SK-N-SH (cell line): Measurements from ENCODE around the gene LCE1D. TPM values are rescaled to one million over a fixed set of nuclear protein-coding genes. Genes with fewer than 3 reads are reported as not detected.

Source experiments
- CTCF ChIA-PET: fragments of 300-600, 350-600 bp; formaldehyde crosslinking; extraction: SDS; loops from one replicate; lab custom pipeline; 2021; lab: Yijun Ruan, JAX
- POLR2A ChIA-PET: fragments of 350-600 bp; sonication (Branson Sonifier 250); formaldehyde crosslinking; extraction: SDS; loops from one replicate; lab custom pipeline; 2020; ENCODE audit warnings: antibody characterized with exemption, inconsistent platforms; lab: Yijun Ruan, JAX
- DNase-seq: peaks from one replicate; pipeline ENCODE4 v3.0.0; 2012
- H2AFZ ChIP-seq: fragments of 200-600 bp; sonication (generic); 2 replicates; pipeline ENCODE4 v1.8.1; 2016; ENCODE audit warnings: antibody characterized with exemption, mild to moderate bottlenecking, low read depth
- H3F3A ChIP-seq: fragments of 200-600 bp; sonication (generic); replicated peaks from 2 replicates; pipeline ENCODE3; 2016; ENCODE audit warnings: antibody characterized with exemption, mild to moderate bottlenecking; ENCODE audit not compliant: insufficient read depth
- H3K27ac ChIP-seq, 2 experiments: fragments of 200-500 bp in 1 of 2; fragments of 200-600 bp in 1 of 2; sonication (Bioruptor generic) in 1 of 2; sonication (generic), shearing (Covaris generic) in 1 of 2; 2 replicates each; pipeline versions ENCODE4 v1.5.1 to v1.6.1; 2014 to 2016; ENCODE audit warnings: low read depth in 2 of 2, inconsistent platforms in 1 of 2, low read length in 1 of 2, mild to moderate bottlenecking in 1 of 2, mixed read lengths in 1 of 2
- H3K27me3 ChIP-seq: fragments of 200-600 bp; sonication (generic), shearing (Covaris generic); 2 replicates; pipeline ENCODE4 v1.6.1; 2016; ENCODE audit warnings: mixed run types; ENCODE audit not compliant: insufficient read depth
- H3K36me3 ChIP-seq, 2 experiments: fragments of 200-500 bp in 1 of 2; fragments of 200-600 bp in 1 of 2; sonication (Bioruptor generic) in 1 of 2; sonication (generic) in 1 of 2; replicated peaks in 1 of 2; 2 replicates each; pipeline versions ENCODE3 to v1.5.1; 2014 to 2016; ENCODE audit warnings: low read length in 1 of 2, mild to moderate bottlenecking in 1 of 2; ENCODE audit not compliant: insufficient read depth in 2 of 2, control insufficient read depth in 1 of 2
- H3K4me1 ChIP-seq, 2 experiments: fragments of 200-500 bp in 1 of 2; fragments of 200-600 bp in 1 of 2; sonication (Bioruptor generic) in 1 of 2; sonication (generic), shearing (Covaris generic) in 1 of 2; 2 replicates each; pipeline versions ENCODE4 v1.5.1 to v1.6.1; 2014 to 2016; ENCODE audit warnings: low read depth in 1 of 2, low read length in 1 of 2, mixed run types in 1 of 2; ENCODE audit not compliant: insufficient read depth in 2 of 2, control insufficient read depth in 1 of 2
- H3K4me2 ChIP-seq: fragments of 200-600 bp; sonication (generic), shearing (Covaris generic); 2 replicates; pipeline ENCODE4 v1.6.1; 2017; ENCODE audit warnings: mixed run types
- H3K4me3 ChIP-seq, 2 experiments: fragments of 200-500 bp in 1 of 2; fragments of 200-600 bp in 1 of 2; sonication (Bioruptor generic) in 1 of 2; sonication (generic), shearing (Covaris generic) in 1 of 2; 2 replicates each; pipeline versions ENCODE4 v1.5.1 to v1.8.1; 2014 to 2016; ENCODE audit warnings: low read depth in 2 of 2, inconsistent platforms in 1 of 2, low read length in 1 of 2, mild to moderate bottlenecking in 1 of 2, mixed read lengths in 1 of 2, moderate library complexity in 1 of 2
- H3K79me2 ChIP-seq: fragments of 200-600 bp; sonication (generic); 2 replicates; pipeline ENCODE4 v1.8.1; 2017; ENCODE audit warnings: mild to moderate bottlenecking; ENCODE audit not compliant: insufficient read depth
- H3K9ac ChIP-seq: fragments of 200-600 bp; sonication (generic); 2 replicates; pipeline ENCODE4 v1.6.1; 2017; ENCODE audit warnings: mixed run types
- H3K9me2 ChIP-seq: fragments of 200-600 bp; sonication (generic); 2 replicates; pipeline ENCODE4 v1.6.1; 2017; ENCODE audit warnings: mixed run types
- H3K9me3 ChIP-seq: fragments of 200-600 bp; sonication (generic); 2 replicates; pipeline ENCODE4 v1.6.1; 2017; ENCODE audit warnings: mixed run types, mild to moderate bottlenecking, moderate library complexity
- H4K20me1 ChIP-seq: fragments of 200-600 bp; sonication (generic); 2 replicates; pipeline ENCODE4 v1.6.1; 2017; ENCODE audit warnings: mild to moderate bottlenecking, mixed run types; ENCODE audit not compliant: insufficient read depth
- CHD2 ChIP-seq: fragments of 150-350 bp; IDR thresholded peaks from 2 replicates; pipeline ENCODE4 v1.6.1; 2018; ENCODE audit warnings: low read length; ENCODE audit not compliant: partially characterized antibody
- CTCF ChIP-seq: fragments of 200-600 bp; sonication (generic); IDR thresholded peaks from 2 replicates; pipeline ENCODE4 v1.6.1; 2017; ENCODE audit warnings: antibody characterized with exemption, mild to moderate bottlenecking, moderate library complexity
- ELF1 ChIP-seq: IDR thresholded peaks from 2 replicates; pipeline ENCODE4 v1.4.0; 2012
- EZH2phosphoT487 ChIP-seq: fragments of 200-600 bp; sonication (generic); IDR thresholded peaks from 2 replicates; pipeline ENCODE4 v1.6.1; 2017; ENCODE audit warnings: low read depth, mixed run types, mild to moderate bottlenecking, antibody characterized with exemption, moderate library complexity, borderline replicate concordance
- FOSL2 ChIP-seq: IDR thresholded peaks from 2 replicates; pipeline ENCODE4 v1.4.0; 2012; ENCODE audit warnings: low read depth, mild to moderate bottlenecking, moderate library complexity, borderline replicate concordance
- FOXM1 ChIP-seq: IDR thresholded peaks from 2 replicates; pipeline ENCODE4 v1.4.0; 2012; ENCODE audit warnings: low read depth, mild to moderate bottlenecking
- GABPA ChIP-seq: IDR thresholded peaks from 2 replicates; pipeline ENCODE4 v1.4.0; 2012; ENCODE audit warnings: low read depth, mild to moderate bottlenecking
- GATA2 ChIP-seq: sonication (generic); formaldehyde crosslinking; IDR thresholded peaks from 2 replicates; pipeline ENCODE4 v1.5.0; 2020; ENCODE audit warnings: mild to moderate bottlenecking, missing genetic modification reagents
- JUND ChIP-seq: IDR thresholded peaks from 2 replicates; pipeline ENCODE4 v1.4.0; 2012
- MAX ChIP-seq: IDR thresholded peaks from 2 replicates; pipeline ENCODE4 v1.4.0; 2012; ENCODE audit warnings: low read depth
- MXI1 ChIP-seq: IDR thresholded peaks from 2 replicates; pipeline ENCODE4 v1.6.1; 2012; ENCODE audit warnings: mild to moderate bottlenecking, low read depth, low read length, improper control_type of control experiment
- NRF1 ChIP-seq: IDR thresholded peaks from 2 replicates; pipeline ENCODE4 v1.6.1; 2012; ENCODE audit warnings: low read depth, mild to moderate bottlenecking, low read length
- PBX3 ChIP-seq: IDR thresholded peaks from 2 replicates; pipeline ENCODE4; 2012
- RAD21 ChIP-seq: IDR thresholded peaks from 2 replicates; pipeline ENCODE4 v1.6.1; 2012; ENCODE audit warnings: mild to moderate bottlenecking, low read length
- RCOR1 ChIP-seq: fragments of 150-350 bp; IDR thresholded peaks from 2 replicates; pipeline ENCODE4 v1.6.1; 2017; ENCODE audit warnings: antibody characterized with exemption, low read length
- RFX5 ChIP-seq: IDR thresholded peaks from 2 replicates; pipeline ENCODE4 v1.6.1; 2012; ENCODE audit warnings: mild to moderate bottlenecking, improper control_type of control experiment, low read length
- SIN3A ChIP-seq: IDR thresholded peaks from 2 replicates; pipeline ENCODE4 v1.6.1; 2012; ENCODE audit warnings: low read depth, mild to moderate bottlenecking, low read length, moderate library complexity, borderline replicate concordance
- TEAD4 ChIP-seq: IDR thresholded peaks from 2 replicates; pipeline ENCODE4 v1.4.0; 2012; ENCODE audit warnings: mild to moderate bottlenecking, borderline replicate concordance; ENCODE audit not compliant: insufficient read depth
- USF1 ChIP-seq: IDR thresholded peaks from 2 replicates; pipeline ENCODE4 v1.4.0; 2012; ENCODE audit warnings: low read depth, borderline replicate concordance
- USF2 ChIP-seq: fragments of 150-350 bp; IDR thresholded peaks from 2 replicates; pipeline ENCODE4 v1.6.1; 2017; ENCODE audit warnings: antibody characterized with exemption, low read length, low read depth, borderline replicate concordance
- YY1 ChIP-seq: IDR thresholded peaks from 2 replicates; pipeline ENCODE4 v1.4.0; 2012; ENCODE audit warnings: low read depth, mild to moderate bottlenecking
- WGBS: methylation state at CpG from one replicate; pipeline ENCODE4 v1.1.6; 2017; ENCODE audit warnings: low lambda C conversion rate; 5-methylcytosine and 5-hydroxymethylcytosine counted together
- polyA plus RNA-seq, 3 experiments: library from polyadenylated mRNA; depleted of rRNA; stranded (reverse); fragments of >200 nt; gene quantifications; 2 replicates each; pipeline ENCODE4 v1.2.3, GENCODE V29; 2012

The LCE1D gene
- polyA plus RNA-seq, 1 of the 3 experiments (the other 2 are of a cell fraction): not detected

GRCh38 chr1:152757747-152758146, 38.8 kb upstream of the LCE1D start, which contains the start of gene KPRP:
TSS of gene KPRP (plus strand) at chr1:152758025. CDS start at chr1:152759589, 1,564 bp downstream.
- no peak within 1 kb of the TSS for H3K9ac ChIP-seq
- no peaks in the 10 kb centered on the region for H3K79me2 ChIP-seq
- H3K27me3 ChIP-seq: peaks cover 28% of the 10 kb centered on the region; the same call in 1 of the 2 replicates
- H4K20me1 ChIP-seq: no peaks in the 10 kb centered on the region
- no peak for DNase-seq
- H3K9me3 ChIP-seq: no peaks in the 10 kb centered on the region
- H3K9me2 ChIP-seq: no peaks in the 10 kb centered on the region
- no peaks in the 10 kb centered on the region for H3K4me1 ChIP-seq
- ChIA-PET CTCF (interaction anchor here (0.5 to 1.1 kb wide), 2 partner anchors 13 to 79 kb away, joined by 3 to 4 read pairs; no protein-coding TSS in a partner anchor), POLR2A (no interaction called here)
- H3K4me2 ChIP-seq: no peak within 1 kb of the TSS
- H3K27ac ChIP-seq: no peak within 1 kb of the TSS
- no peak for TF ChIP-seq FOXM1
- TF ChIP-seq GATA2 (CRISPR knock-in tag): no peak
- no peak for TF ChIP-seq NRF1
- no peak within 1 kb of the TSS for H3K4me3 ChIP-seq
- H3F3A ChIP-seq: no peaks in the 10 kb centered on the region
- 1% methylated on average over 4 of the region's 6 CpGs for WGBS
- no peaks in the 10 kb centered on the region for H3K36me3 ChIP-seq
- H2AFZ ChIP-seq: no peak within 1 kb of the TSS

- Histone ChIP-seq H3K4me1 (no peaks in the 10 kb centered on the region), H2AFZ (no peak overlapping the region), H3K9me2 (no peaks in the 10 kb centered on the region), H3K9me3 (no peaks in the 10 kb centered on the region), H3K9ac (no peak overlapping the region), H3K4me2 (no peak overlapping the region), H3K79me2 (no peaks in the 10 kb centered on the region), H4K20me1 (no peaks in the 10 kb centered on the region), H3K27me3 (peaks cover 28% of the 10 kb centered on the region; the same call in 1 of the 2 replicates), H3K36me3 (no peaks in the 10 kb centered on the region), H3K27ac (no peak overlapping the region)
- POLR2A ChIA-PET: no interaction called here
- no peak for DNase-seq
- WGBS: 0% methylated on average over 4 of the region's 4 CpGs
- CTCF ChIA-PET: interaction anchor here (1.1 kb wide), 1 partner anchor 14 kb away, joined by 4 read pairs; no protein-coding TSS in a partner anchor
- TF ChIP-seq YY1 (no peak), ELF1 (no peak), CTCF (no peak), GATA2 (CRISPR knock-in tag) (no peak), PBX3 (no peak), FOSL2 (no peak), RFX5 (no peak), SIN3A (no peak), USF2 (no peak), JUND (no peak), MXI1 (no peak), GABPA (no peak), TEAD4 (no peak), USF1 (no peak), CHD2 (no peak), RAD21 (no peak), EZH2phosphoT487 (no peak), MAX (no peak), FOXM1 (no peak), RCOR1 (no peak)
- TF ChIP-seq, all 33 proteins: peak for 0
- no peak overlapping the region for H3K4me3 ChIP-seq
- no peaks in the 10 kb centered on the region for H3F3A ChIP-seq
These were observed 37.9 kb upstream of the LCE1D start for GRCh38 chr1:152758636-152759035.
